Amniotic epithelial cell (primary cell): ENCODE data around the gene PSORS1C2.

Source experiments
- DNase-seq: peaks from one replicate; pipeline ENCODE4 v3.0.0-alpha.2; 2010; ENCODE audit warnings: low read depth

The PSORS1C2 gene

GRCh38 chr6:31113861-31114540 lies 24.9 kb downstream of the PSORS1C2 start:
- DNase-seq: peak; percentile 24

DNA sequence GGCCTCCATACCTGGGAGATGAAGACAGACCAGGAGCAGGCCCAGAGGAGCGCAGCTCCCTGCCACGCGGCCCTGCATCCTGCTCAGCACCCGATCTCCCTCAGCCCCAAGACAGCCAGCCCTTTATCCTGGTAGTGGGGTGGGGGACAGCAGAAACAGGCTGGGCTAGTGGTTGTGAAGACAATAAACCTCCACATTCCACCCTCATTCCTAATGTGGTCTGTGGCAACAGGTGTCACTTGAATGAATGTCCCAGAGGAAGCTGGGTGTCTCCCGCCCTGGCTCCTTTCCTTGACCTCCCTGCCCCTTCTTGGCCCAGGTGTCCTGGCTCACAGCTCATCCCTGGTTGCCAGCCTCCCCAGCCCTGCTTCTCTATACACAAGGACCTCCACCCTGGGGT lies 26.4 kb downstream of the PSORS1C2 start, which contains the start of gene C6orf15:
C6orf15 (minus strand) TSS at position 98 of the 400 bp plus-strand sequence; CDS start at position 78, 20 bp downstream.
- DNase-seq: no peak

DNA sequence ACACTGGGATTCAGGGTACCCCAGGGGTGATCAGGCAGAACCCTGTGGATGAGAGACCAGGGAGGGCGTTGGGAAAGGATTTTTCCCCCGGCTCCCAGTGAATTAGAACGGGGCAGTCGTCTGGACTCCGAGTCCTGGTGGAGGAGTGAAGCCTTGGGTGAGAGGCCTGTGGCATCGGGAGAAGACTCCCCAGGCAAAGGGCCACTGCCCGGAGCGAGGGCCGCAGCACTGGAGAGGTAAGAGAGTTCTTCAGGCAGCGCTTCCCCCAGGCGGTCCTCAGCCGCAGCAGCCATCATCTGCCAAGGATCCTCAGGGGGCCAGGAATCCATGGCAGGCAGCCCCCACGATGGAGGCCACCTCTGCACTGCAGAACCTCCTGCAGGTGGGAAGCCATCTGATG lies 27.2 kb downstream of the PSORS1C2 start:
- DNase-seq: no peak

DNA sequence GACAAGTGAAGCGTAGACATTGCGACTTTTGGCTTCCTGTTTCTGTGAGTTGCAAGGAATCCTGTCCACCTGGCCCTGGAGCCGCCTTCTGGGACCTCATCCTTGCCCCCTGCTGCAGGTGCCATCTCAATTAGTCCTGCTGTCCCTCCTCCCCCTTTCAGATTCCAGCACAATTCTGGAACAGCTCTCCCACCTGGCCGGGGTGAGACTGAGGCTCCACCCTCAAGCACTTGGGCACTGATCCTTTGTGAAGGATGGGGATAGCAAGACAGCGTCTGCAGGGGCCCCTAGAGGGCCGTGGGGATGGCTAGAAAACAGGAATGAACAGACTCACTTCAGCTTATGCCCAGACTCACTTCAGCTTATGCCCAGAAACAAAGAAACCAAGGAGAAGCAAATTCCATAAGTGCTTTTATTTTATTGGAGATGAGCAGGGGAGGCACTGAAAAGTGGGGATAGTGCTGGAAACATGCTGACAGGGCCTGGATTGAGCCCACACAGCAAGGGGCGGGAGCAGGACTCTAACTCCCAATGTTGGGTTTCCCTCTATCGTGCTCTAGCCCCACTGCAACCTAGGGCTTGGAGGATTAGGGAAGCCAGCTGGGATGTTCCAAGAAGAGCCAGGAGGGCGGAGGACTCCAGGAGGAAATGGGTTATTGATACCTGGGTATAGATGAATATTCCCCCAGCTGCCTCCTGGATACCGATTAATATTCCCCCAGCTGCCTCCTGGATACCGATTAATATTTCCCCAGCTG lies 27.9 kb downstream of the PSORS1C2 start:
- DNase-seq: no peak

GRCh38 chr6:31107052-31107451 lies 31.8 kb downstream of the PSORS1C2 start:
- no peak for DNase-seq

GRCh38 chr6:31103136-31103535 lies 35.7 kb downstream of the PSORS1C2 start:
- DNase-seq: no peak

- no peak for DNase-seq
Measured at GRCh38 chr6:31098449-31098938, 40.4 kb downstream of the PSORS1C2 start.

DNA sequence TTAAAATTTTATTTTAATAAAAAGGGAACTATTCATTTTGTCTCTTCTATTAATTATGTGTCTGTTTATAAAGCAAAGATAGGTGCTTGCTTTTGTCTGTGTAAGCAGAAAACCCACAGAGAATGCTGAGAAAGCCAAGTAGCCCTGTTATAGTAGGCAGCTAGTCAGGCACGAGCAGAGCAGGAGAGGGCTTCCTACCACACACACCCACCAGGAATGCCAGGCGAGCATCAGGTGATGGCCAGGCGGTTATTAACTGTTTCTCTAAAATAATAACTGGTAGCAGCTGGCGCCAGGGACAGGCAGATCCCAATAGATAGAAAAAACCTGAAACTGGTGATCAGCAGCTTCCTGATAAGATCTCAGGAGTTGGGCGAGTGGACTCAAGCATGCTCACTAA lies 42.2 kb downstream of the PSORS1C2 start:
- DNase-seq: no peak

- DNase-seq: no peak
Measured at GRCh38 chr6:31096215-31096614, 42.7 kb downstream of the PSORS1C2 start.

- no peak for DNase-seq
Measured at GRCh38 chr6:31094389-31094881, 44.4 kb downstream of the PSORS1C2 start.

GRCh38 chr6:31092769-31093505 lies 45.9 kb downstream of the PSORS1C2 start:
- DNase-seq: peak; percentile 68

GRCh38 chr6:31092238-31092637 lies 46.6 kb downstream of the PSORS1C2 start:
- no peak for DNase-seq

- DNase-seq: no peak
Measured at GRCh38 chr6:31091680-31092079, 47.2 kb downstream of the PSORS1C2 start.

DNA sequence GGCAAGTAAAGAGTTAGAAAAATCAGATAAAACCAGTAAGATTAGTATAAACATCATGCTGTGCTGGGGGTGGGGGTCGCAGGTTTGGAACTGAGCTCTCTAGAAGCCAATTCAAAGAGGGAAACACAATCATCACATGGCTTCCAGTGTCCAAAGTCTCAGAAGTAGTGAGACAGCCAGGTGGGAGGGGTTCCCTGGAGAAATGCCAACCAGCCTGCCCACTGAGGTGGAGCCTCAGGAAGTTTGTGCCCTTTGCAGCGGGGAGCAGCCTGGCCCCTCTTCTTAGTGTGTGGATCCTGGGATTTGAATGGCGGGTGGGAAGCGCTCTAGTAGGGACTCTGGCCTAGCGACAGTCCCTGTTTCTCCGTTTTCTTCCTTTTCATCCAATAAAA lies 47.9 kb downstream of the PSORS1C2 start:
- no peak for DNase-seq

- no peak for DNase-seq
Measured at GRCh38 chr6:31090275-31090972, 48.4 kb downstream of the PSORS1C2 start.
